Calu3 (cell line): ENCODE measurements around the gene LIN52. TPM values are rescaled to one million over a fixed set of nuclear protein-coding genes. Genes with fewer than 3 reads are reported as not detected.

Source experiments
- BruUV-seq: library from RNA; stranded (reverse); fragments of 400-500 nt; replicated peaks from 2 replicates; lab custom pipeline; 2021; lab: Mats Ljungman, UMichigan
- CTCF ChIA-PET: fragments of 300-600 bp; sonication (Branson Sonifier 250); formaldehyde crosslinking; loops from one replicate; lab custom pipeline; 2022; ENCODE audit warnings: antibody characterized with exemption; lab: Charles Lee
- DNase-seq: peaks from one replicate; pipeline ENCODE4 v3.0.0; 2022
- H3K27ac Mint-ChIP-seq: one replicate; pipeline ENCODE4 v1.8.0; 2022; ENCODE audit warnings: mixed read lengths; ENCODE audit not compliant: unreplicated experiment
- H3K27me3 Mint-ChIP-seq: one replicate; pipeline ENCODE4 v1.8.0; 2022; ENCODE audit warnings: mixed read lengths; ENCODE audit not compliant: unreplicated experiment
- H3K36me3 Mint-ChIP-seq: one replicate; pipeline ENCODE4 v1.8.0; 2022; ENCODE audit warnings: mild to moderate bottlenecking, moderate library complexity, mixed read lengths; ENCODE audit not compliant: insufficient read depth, unreplicated experiment
- H3K4me1 Mint-ChIP-seq: one replicate; pipeline ENCODE4 v1.8.0; 2022; ENCODE audit warnings: mild to moderate bottlenecking, low read depth, mixed read lengths; ENCODE audit not compliant: unreplicated experiment
- H3K4me3 Mint-ChIP-seq: one replicate; pipeline ENCODE4 v1.8.0; 2022; ENCODE audit warnings: mild to moderate bottlenecking, low read depth, moderate library complexity, mixed read lengths; ENCODE audit not compliant: unreplicated experiment
- H3K9me3 Mint-ChIP-seq: one replicate; pipeline ENCODE4 v1.8.0; 2022; ENCODE audit warnings: low read depth, mixed read lengths; ENCODE audit not compliant: unreplicated experiment
- CTCF ChIP-seq: fragments of 200-600 bp; IDR thresholded peaks from one replicate; pipeline ENCODE4 v1.8.0; 2022; ENCODE audit warnings: antibody characterized with exemption; ENCODE audit not compliant: unreplicated experiment
- intact Hi-C: fragments of 100-400 bp; cut with micrococcal nuclease; formaldehyde crosslinking; loops from one replicate; pipeline ENCODE4 v1.10.0; 2022; ENCODE audit not compliant: unreplicated experiment
- total RNA-seq: library from RNA; stranded (reverse); gene quantifications from 2 replicates; pipeline ENCODE4 v1.2.3, GENCODE V29; 2022

The LIN52 gene
- total RNA-seq, 1 experiment from 2014 or later = 11.2 TPM

DNA sequence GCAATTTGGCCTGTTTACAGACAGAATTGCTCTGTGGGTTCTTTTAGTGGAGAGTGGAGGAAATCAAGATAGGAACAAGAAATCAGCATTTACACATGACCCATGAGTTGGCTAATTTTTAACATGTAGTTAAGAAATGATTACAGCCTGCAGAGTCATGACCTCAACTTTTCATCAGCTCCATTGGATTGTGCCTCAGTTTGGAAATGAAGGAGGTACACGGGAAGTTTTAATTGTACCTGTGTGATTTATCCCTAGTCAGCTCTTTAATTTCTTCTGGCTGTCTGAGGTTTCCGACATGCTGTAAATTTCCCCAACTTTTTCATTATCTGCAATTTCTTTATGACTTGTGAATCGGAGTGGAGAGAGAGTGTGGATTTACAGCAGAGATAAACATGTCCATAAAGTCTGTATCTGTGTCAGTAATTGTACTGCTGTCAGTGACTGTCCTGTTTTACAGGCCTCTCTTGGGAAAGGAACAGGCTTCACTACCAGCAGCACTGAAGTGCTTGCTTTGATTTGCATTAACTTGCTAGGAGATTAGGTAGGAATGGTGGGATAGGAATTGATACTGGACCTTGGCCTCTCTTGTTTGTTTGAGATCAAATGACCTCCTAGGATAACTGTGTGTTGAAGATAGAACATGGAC, 49.2 kb downstream of the LIN52 start:
- Mint-ChIP-seq H3K36me3 (no peaks in the 10 kb centered on the region), H3K27ac (no peak overlapping the region), H3K4me1 (peaks cover 26% of the 10 kb centered on the region), H3K9me3 (no peaks in the 10 kb centered on the region), H3K27me3 (no peaks in the 10 kb centered on the region), H3K4me3 (peak overlapping the region; percentile 48)
- intact Hi-C loops = no loop called here
- CTCF ChIA-PET = no interaction called here
- no peak for TF ChIP-seq CTCF
- no TSS peak for BruUV-seq
- no peak for DNase-seq

DNA sequence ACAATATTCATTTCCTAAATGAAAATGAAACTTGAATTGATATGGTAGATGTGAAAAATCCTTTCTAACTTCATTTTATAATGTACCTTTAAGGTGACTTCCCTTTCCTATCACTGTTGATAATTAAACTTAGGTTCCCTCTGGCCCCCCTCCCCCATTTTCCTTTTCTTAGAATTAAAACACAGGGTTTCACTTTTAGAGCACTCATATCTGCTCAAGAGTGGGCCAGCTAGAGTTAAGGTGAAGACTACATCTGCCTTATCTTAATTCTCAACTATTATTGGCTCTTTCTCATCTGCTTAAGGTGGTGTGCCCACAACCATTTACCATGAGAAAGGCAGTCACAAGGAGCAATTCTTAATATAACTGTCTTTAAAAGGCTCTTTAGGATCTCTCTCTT, 49.7 kb downstream of the LIN52 start:
- Mint-ChIP-seq H3K27ac (no peak overlapping the region), H3K27me3 (no peaks in the 10 kb centered on the region), H3K9me3 (no peaks in the 10 kb centered on the region), H3K4me1 (peaks cover 26% of the 10 kb centered on the region), H3K4me3 (peak overlapping the region; percentile 48), H3K36me3 (no peaks in the 10 kb centered on the region)
- CTCF ChIA-PET = no interaction called here
- no peak for DNase-seq
- no TSS peak for BruUV-seq
- TF ChIP-seq CTCF = no peak
- intact Hi-C loops = no loop called here

GRCh38 chr14:74135426-74135825, 50.7 kb downstream of the LIN52 start:
- no peak for DNase-seq
- no TSS peak for BruUV-seq
- H3K36me3 Mint-ChIP-seq = no peaks in the 10 kb centered on the region
- H3K27me3 Mint-ChIP-seq = no peaks in the 10 kb centered on the region
- TF ChIP-seq CTCF = no peak
- H3K4me1 Mint-ChIP-seq = peaks cover 26% of the 10 kb centered on the region
- CTCF ChIA-PET = no interaction called here
- no peak overlapping the region for H3K27ac Mint-ChIP-seq
- H3K9me3 Mint-ChIP-seq = no peaks in the 10 kb centered on the region
- intact Hi-C loops = no loop called here
- H3K4me3 Mint-ChIP-seq = no peak overlapping the region

- Mint-ChIP-seq H3K27me3 (no peaks in the 10 kb centered on the region), H3K4me1 (peaks cover 3% of the 10 kb centered on the region), H3K4me3 (no peak overlapping the region), H3K36me3 (peaks cover 6% of the 10 kb centered on the region), H3K9me3 (no peaks in the 10 kb centered on the region), H3K27ac (no peak overlapping the region)
- no peak for DNase-seq
- intact Hi-C loops = no loop called here
- BruUV-seq = no TSS peak
- no peak for TF ChIP-seq CTCF
- CTCF ChIA-PET = no interaction called here
These were observed 55.7 kb downstream of the LIN52 start for GRCh38 chr14:74140374-74140850.
